Activated naive CD8-positive, alpha-beta T cell treated with anti-CD3 and anti-CD28 coated beads, Interleukin-2, amount 10 ng/mL, durations not matched to agents 7 days and 5 days (primary cell): Measurements from ENCODE around the gene RPS6KA3. TPM values are rescaled to one million over a fixed set of nuclear protein-coding genes. Genes with fewer than 3 reads are reported as not detected.
"Not testable (repeated sequence)": the region's sequence is repeated elsewhere in the genome, so short reads cannot be mapped to it uniquely, and the experiment has no call there.

ENCODE experiments used
- ATAC-seq: fragments of 150-1000 bp; cut with Tn5 transposase; one replicate; pipeline ENCODE4 v1.10.0; 2021; ENCODE audit warnings: low read depth, moderate library complexity
- POLR2A ChIA-PET: fragments of 350-600 bp; sonication (Branson Sonifier 250); formaldehyde crosslinking; loops from one replicate; lab custom pipeline; 2021; ENCODE audit warnings: antibody characterized with exemption; lab: Charles Lee
- DNase-seq: peaks from one replicate; pipeline ENCODE4 v3.0.0; 2021
- H3K27ac Mint-ChIP-seq: one replicate; pipeline ENCODE4 v1.8.0; 2022; ENCODE audit warnings: mild to moderate bottlenecking, mixed read lengths
- H3K27me3 Mint-ChIP-seq: one replicate; pipeline ENCODE4 v1.8.0; 2022; ENCODE audit warnings: mild to moderate bottlenecking, moderate library complexity, mixed read lengths
- H3K36me3 Mint-ChIP-seq: one replicate; pipeline ENCODE4 v1.8.0; 2021; ENCODE audit warnings: mild to moderate bottlenecking, mixed read lengths
- H3K4me1 Mint-ChIP-seq: one replicate; pipeline ENCODE4 v1.8.0; 2021; ENCODE audit warnings: mixed read lengths
- H3K4me3 Mint-ChIP-seq: one replicate; pipeline ENCODE4 v1.8.0; 2022; ENCODE audit warnings: mild to moderate bottlenecking, moderate library complexity, mixed read lengths
- H3K9me3 Mint-ChIP-seq: one replicate; pipeline ENCODE4 v1.8.0; 2021; ENCODE audit warnings: mixed read lengths
- total RNA-seq, 2 experiments: library from RNA; stranded (reverse); gene quantifications; one replicate each; pipeline ENCODE4 v1.2.3, GENCODE V29; 2021

The RPS6KA3 gene
- total RNA-seq, 2 experiments from 2014 or later: 92.3 to 99.7 TPM

DNA sequence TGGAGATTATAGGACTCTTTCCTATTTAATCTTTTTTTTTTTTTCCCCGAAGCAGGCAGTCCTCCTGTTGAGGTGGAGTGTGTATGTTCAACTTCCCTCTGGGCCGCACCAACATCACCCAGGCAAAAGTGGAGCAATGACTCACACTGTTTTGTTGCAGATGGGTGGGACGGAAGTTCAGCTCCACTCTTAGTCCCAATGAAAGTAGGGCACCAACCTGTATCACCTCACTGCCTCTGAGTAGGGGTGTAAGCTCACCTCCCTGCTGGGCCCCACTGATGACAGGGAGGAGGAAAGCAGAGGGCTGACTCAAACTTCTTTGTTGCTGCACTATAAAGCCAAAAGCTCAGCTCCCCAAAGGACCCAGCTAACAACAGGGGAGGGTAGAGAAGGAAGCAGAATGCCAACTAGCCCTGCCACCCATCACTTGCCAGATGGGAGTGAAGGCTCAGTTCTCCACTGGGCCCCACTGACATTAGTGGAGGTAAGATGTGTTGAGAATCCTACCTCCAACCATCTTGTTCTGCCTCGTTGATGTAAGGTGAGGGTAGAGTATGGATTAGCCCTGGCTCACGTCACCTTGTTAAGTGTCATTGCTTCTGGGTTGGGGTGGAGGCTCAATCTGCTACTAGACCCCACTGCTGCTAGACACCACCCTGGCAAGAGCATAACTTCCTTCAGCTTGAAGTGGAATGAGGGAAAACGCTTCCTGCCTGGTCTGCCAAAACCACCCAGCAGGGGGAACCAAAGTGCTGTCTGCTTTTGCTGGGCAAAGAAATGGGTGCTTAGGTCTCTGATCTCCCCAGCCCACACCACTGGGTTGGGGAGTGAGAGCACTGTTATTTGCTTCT, 14.1 kb downstream of the RPS6KA3 start:
- DNase-seq (peak; percentile 73), ATAC-seq (peak; percentile 80)
- no peaks in the 10 kb centered on the region for H3K27me3 Mint-ChIP-seq
- POLR2A ChIA-PET: interaction anchor here (1.2 kb wide), 1 partner anchor 13 kb away, joined by 3 read pairs; no protein-coding TSS in a partner anchor
- no peaks in the 10 kb centered on the region for H3K9me3 Mint-ChIP-seq
- H3K4me3 Mint-ChIP-seq: no peak overlapping the region
- peaks cover 32% of the 10 kb centered on the region for H3K4me1 Mint-ChIP-seq
- peaks cover 15% of the 10 kb centered on the region for H3K36me3 Mint-ChIP-seq
- H3K27ac Mint-ChIP-seq: peak overlapping the region; percentile 64

DNA sequence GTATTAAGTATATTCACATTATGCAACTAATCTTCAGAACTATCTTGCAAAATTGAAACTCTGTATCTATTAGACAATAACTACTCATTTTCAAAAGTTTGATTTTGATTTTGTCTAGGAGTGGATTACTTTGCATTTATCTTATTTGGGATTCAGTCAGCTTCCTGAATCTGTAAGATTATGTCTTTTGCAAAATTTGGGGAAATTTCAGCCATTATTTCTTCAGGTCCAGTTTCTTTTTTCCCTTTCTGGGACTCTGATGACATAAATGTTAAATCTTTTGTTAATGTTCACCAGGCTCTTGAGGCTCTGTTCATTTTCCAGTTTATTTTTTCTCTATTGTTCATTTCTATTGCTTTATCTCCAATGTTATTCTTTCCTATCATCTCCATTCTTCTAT, 15.0 kb downstream of the RPS6KA3 start:
- POLR2A ChIA-PET: no interaction called here
- ATAC-seq: no peak
- DNase-seq: no peak
- Mint-ChIP-seq H3K27ac (no peak overlapping the region), H3K36me3 (peaks cover 13% of the 10 kb centered on the region), H3K4me3 (no peak overlapping the region), H3K9me3 (no peaks in the 10 kb centered on the region), H3K27me3 (no peaks in the 10 kb centered on the region), H3K4me1 (peaks cover 29% of the 10 kb centered on the region)

DNA sequence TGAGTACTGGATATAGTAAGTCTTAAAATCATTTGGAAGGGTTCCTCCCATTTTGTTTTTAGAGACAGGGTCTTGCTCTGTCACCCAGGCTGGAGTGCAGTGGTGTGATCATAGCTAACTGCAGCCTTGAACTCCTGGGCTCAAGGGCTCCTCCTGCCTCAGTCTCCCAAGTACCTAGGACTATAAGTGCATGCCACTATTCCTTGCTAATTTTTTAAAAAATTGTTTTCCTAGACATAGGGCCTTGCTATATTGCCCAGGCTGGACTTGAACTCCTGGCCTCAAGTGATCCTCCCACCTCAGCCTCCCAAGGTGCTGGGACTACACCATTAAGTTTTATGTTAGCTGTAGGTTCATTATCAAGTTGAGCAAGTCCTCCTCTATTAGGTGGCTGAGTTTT, 16.6 kb downstream of the RPS6KA3 start:
- POLR2A ChIA-PET, H3K4me3 Mint-ChIP-seq, H3K27me3 Mint-ChIP-seq, ATAC-seq, DNase-seq, H3K27ac Mint-ChIP-seq, H3K9me3 Mint-ChIP-seq: not testable (repeated sequence)
- H3K36me3 Mint-ChIP-seq: peaks cover 11% of the 10 kb centered on the region
- H3K4me1 Mint-ChIP-seq: peaks cover 27% of the 10 kb centered on the region

DNA sequence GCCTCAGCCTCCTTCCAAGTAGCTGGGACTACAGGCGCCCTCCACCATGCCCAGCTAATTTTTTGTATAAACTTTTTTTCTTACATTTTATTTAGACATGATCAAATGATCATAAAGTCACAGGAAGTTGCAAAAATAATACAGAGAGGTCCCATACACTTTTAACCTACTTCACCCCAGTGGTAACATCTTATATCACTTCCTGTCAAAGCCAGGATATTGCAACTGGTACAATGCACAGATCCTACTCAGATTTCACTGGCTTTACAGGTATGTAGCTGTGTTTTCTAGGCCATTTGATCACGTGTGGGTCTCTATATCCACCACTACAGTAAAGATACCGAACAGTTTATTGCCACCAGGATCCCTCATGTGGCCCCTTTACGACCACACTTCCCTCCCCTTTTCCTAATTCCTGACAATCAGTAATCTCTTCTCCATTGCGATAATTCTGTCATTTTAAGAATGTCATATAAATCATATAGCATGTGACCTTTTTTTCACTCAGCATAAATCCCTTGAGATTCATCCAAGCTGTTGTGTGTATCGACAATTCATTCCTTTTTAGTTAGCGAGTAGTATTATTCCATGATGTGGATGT, 18.0 kb downstream of the RPS6KA3 start:
- H3K9me3 Mint-ChIP-seq: no peaks in the 10 kb centered on the region
- DNase-seq (no peak), ATAC-seq (peak; percentile 59)
- no peak overlapping the region for H3K4me3 Mint-ChIP-seq
- H3K36me3 Mint-ChIP-seq: peaks cover 9% of the 10 kb centered on the region
- H3K4me1 Mint-ChIP-seq: peaks cover 20% of the 10 kb centered on the region
- POLR2A ChIA-PET: no interaction called here
- peak overlapping the region; percentile 7 for H3K27ac Mint-ChIP-seq
- H3K27me3 Mint-ChIP-seq: no peaks in the 10 kb centered on the region

DNA sequence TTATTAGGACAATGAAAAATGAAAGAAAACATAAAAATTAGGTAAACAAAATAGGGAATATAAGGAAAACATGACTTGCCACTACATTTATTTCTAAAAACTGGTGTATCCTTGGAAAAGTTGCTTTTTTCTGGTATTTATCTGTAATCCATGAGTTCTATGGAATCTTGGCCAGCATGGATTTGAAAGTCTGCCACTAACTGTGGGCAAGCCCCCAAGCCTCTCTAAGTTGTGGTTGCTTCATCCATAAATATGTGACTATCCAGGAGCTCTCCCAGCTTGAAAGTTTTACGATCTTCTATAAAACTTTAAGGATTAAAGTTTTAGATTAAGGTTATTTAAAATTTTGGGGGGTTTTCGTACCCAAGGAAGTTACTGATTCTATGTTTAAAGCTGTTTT, 21.8 kb downstream of the RPS6KA3 start:
- H3K4me1 Mint-ChIP-seq: peaks cover 11% of the 10 kb centered on the region

DNA sequence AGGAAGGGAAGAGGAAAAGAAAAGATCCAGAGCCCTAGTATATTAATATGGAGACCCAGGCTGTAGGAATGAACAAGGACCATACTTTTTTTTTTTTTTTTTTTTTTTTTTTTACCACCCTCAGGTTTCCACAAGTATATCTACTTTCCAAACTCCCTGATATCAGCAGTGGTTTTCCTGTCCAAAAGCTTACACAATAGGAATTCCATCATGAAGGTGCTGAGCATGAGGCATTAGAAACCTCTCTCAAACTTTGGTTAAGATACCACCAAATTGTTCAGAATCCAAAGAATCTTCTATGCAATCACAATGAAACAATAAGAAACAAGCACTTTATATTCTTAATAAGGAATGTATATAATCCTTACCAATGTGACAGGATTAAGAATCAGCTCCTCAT, 26.5 kb downstream of the RPS6KA3 start:
- ATAC-seq: no peak

More for the DNA sequence above, 21.8 kb downstream of the RPS6KA3 start:
- Mint-ChIP-seq H3K4me3 (no peak overlapping the region), H3K36me3 (peaks cover 13% of the 10 kb centered on the region), H3K27me3 (no peaks in the 10 kb centered on the region), H3K27ac (no peak overlapping the region), H3K9me3 (no peaks in the 10 kb centered on the region)
- POLR2A ChIA-PET: no interaction called here
- no peak for DNase-seq
- no peak for ATAC-seq

DNA sequence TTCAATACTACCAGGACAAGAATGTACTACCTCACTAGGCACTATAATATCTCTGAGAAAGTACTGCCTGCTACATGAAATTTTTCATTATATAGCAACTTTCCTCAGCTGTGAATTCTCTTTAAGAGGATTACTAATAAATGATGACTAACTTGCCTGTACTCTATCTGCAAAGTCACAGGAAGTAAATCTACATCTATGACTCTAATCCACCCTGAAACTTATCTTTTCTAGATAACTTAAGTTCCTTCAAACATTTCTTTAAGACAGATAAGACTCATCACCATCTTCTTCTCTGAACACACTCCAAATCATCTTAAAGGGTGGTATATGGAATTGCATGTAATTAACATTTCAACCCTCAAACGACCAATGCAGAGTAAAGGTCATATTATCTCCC, 28.8 kb downstream of the RPS6KA3 start:
- peaks cover 7% of the 10 kb centered on the region for H3K4me1 Mint-ChIP-seq
- H3K36me3 Mint-ChIP-seq: peaks cover 38% of the 10 kb centered on the region

More for the DNA sequence above, 26.5 kb downstream of the RPS6KA3 start:
- Mint-ChIP-seq H3K4me3 (no peak overlapping the region), H3K36me3 (peaks cover 27% of the 10 kb centered on the region), H3K27ac (no peak overlapping the region), H3K27me3 (no peaks in the 10 kb centered on the region), H3K4me1 (peaks cover 7% of the 10 kb centered on the region), H3K9me3 (peaks cover 2% of the 10 kb centered on the region)
- DNase-seq: no peak
- POLR2A ChIA-PET: no interaction called here

DNA sequence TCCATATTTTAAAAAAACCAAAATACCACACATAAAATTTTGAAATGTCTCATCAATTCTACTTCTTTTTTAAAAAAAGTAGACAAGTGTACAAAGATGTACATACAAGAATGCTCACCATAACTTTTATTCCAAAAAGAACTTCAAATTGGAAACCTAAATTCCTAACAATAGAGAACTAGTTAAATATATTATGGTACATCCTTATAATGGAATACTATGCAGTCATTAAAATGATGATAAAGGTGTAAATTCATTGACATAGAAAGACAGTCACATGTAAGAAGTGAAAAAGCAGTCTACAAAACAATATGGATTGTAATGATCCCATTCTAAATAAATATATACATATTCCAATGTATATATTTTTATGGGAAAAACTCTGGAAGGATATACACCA, 31.0 kb downstream of the RPS6KA3 start:
- DNase-seq (no peak), ATAC-seq (no peak)
- Mint-ChIP-seq H3K4me1 (peaks cover 7% of the 10 kb centered on the region), H3K4me3 (no peak overlapping the region), H3K27me3 (no peaks in the 10 kb centered on the region), H3K9me3 (peaks cover 2% of the 10 kb centered on the region), H3K27ac (no peak overlapping the region), H3K36me3 (peaks cover 42% of the 10 kb centered on the region)
- POLR2A ChIA-PET: no interaction called here

More for the DNA sequence above, 28.8 kb downstream of the RPS6KA3 start:
- H3K27ac Mint-ChIP-seq: no peak overlapping the region
- DNase-seq (no peak), ATAC-seq (no peak)
- POLR2A ChIA-PET: no interaction called here
- H3K4me3 Mint-ChIP-seq: no peak overlapping the region
- peaks cover 2% of the 10 kb centered on the region for H3K9me3 Mint-ChIP-seq
- H3K27me3 Mint-ChIP-seq: no peaks in the 10 kb centered on the region

DNA sequence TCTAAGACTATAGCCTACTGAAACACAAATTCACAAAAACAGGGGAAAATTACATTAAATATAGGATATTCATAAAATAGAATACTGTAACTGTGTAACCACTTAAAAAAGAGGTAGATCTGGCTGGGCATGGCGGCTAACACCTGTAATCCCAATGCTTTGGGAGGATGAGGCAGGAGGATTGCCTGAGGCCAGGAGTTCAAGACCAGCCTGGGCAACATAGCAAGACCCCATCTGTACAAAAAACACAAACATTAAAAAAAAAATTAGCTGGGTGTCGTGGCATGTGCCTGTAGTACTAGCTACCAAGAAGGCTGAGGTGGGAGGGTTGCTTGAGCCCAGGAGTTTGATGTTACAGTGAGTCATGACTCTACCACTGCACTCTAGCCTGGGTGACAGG, 33.4 kb downstream of the RPS6KA3 start:
- peaks cover 49% of the 10 kb centered on the region for H3K36me3 Mint-ChIP-seq
- DNase-seq (no peak), ATAC-seq (no peak)
- H3K27me3 Mint-ChIP-seq: no peaks in the 10 kb centered on the region
- H3K27ac Mint-ChIP-seq: no peak overlapping the region
- no peak overlapping the region for H3K4me3 Mint-ChIP-seq
- H3K9me3 Mint-ChIP-seq: peaks cover 2% of the 10 kb centered on the region
- POLR2A ChIA-PET: no interaction called here
- peaks cover 10% of the 10 kb centered on the region for H3K4me1 Mint-ChIP-seq

DNA sequence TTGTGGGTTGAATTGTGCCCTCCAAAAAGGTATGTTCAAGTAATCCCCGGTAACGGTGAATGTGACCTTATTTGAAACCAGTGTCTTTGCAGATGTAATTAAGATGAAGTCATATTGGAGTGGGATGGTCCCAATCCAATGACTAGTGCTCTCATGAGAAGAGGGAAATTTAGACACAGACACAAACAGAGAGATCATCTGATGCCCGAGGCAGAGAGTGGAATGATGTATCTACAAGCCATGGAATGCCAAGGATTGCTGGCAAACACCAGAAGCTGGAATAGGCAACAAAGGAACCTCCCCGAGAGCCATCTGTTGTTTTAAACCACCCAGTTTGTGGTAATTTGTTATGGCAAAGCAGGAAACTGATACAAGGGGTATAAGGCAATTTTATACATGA, 35.1 kb downstream of the RPS6KA3 start:
- Mint-ChIP-seq H3K4me1 (peaks cover 7% of the 10 kb centered on the region), H3K4me3 (no peak overlapping the region), H3K9me3 (peaks cover 2% of the 10 kb centered on the region), H3K36me3 (peaks cover 50% of the 10 kb centered on the region), H3K27me3 (no peaks in the 10 kb centered on the region), H3K27ac (no peak overlapping the region)
- DNase-seq: no peak
- no peak for ATAC-seq
- POLR2A ChIA-PET: no interaction called here

DNA sequence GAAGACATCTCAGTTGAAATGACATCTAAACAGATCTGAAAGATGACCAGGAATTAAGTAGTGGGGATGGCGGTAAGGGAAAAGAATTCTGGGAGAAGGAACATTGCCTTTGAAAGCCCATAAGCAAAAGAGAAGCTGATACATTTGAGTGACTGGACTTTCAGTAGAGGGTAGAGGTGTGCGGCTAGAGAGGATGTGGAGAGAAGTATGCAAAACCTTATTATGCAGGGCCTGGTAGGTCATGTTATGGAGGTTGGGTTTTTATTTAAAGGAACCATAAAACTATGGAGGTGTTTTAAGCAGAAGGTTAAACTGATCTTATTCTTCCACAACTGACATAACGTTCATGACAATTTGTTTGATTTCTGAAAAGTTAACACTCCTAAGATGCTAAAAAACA, 36.3 kb downstream of the RPS6KA3 start:
- DNase-seq (no peak), ATAC-seq (no peak)
- no peak overlapping the region for H3K4me3 Mint-ChIP-seq
- no peak overlapping the region for H3K27ac Mint-ChIP-seq
- POLR2A ChIA-PET: no interaction called here
- H3K27me3 Mint-ChIP-seq: no peaks in the 10 kb centered on the region
- H3K36me3 Mint-ChIP-seq: peaks cover 44% of the 10 kb centered on the region
- no peaks in the 10 kb centered on the region for H3K9me3 Mint-ChIP-seq
- peaks cover 7% of the 10 kb centered on the region for H3K4me1 Mint-ChIP-seq

DNA sequence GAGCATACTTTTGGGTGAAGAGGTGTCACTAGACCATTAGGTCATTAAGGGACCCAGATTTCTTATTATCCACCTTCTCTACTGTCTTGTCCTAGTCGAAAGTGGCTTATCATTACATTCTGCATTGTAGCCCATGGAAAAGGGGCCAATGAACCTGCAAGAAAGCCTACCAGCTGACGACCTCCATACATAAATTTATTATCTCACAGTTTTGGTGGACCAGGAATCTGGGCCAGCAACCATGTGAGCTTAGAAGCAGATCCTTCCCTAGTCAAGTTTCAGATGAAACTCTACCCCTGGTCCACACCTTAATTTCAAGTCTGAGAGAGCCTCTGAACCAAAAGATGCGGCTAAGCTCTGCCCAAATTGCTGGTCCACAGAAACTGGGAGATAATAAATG, 37.6 kb downstream of the RPS6KA3 start:
- no peak overlapping the region for H3K4me3 Mint-ChIP-seq
- H3K27ac Mint-ChIP-seq: no peak overlapping the region
- POLR2A ChIA-PET: no interaction called here
- peaks cover 45% of the 10 kb centered on the region for H3K36me3 Mint-ChIP-seq
- no peaks in the 10 kb centered on the region for H3K9me3 Mint-ChIP-seq
- no peak for ATAC-seq
- H3K4me1 Mint-ChIP-seq: peaks cover 7% of the 10 kb centered on the region
- no peaks in the 10 kb centered on the region for H3K27me3 Mint-ChIP-seq
- DNase-seq: no peak

DNA sequence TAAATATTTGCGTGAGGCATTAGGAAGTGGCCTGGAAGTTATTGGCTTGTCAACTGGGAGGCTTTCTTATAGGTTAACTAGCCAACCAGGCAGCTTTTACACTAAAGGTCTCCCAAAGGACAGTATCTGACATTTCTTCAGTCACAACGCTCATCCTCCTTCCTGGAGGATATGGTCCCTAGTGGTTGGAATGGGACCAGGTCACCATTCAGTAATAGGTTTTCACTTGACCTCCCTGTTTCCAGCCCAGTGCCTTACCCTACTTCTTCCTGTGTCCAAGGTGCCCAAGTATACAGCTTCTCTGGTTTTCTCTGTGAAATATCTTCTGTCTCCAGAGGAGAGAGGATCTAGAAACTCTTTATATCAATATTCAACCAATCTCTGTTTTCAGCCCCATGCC, 38.5 kb downstream of the RPS6KA3 start:
- POLR2A ChIA-PET: no interaction called here
- Mint-ChIP-seq H3K36me3 (peaks cover 44% of the 10 kb centered on the region), H3K9me3 (no peaks in the 10 kb centered on the region), H3K4me3 (no peak overlapping the region), H3K27ac (no peak overlapping the region), H3K27me3 (no peaks in the 10 kb centered on the region), H3K4me1 (peaks cover 7% of the 10 kb centered on the region)
- DNase-seq (no peak), ATAC-seq (no peak)

DNA sequence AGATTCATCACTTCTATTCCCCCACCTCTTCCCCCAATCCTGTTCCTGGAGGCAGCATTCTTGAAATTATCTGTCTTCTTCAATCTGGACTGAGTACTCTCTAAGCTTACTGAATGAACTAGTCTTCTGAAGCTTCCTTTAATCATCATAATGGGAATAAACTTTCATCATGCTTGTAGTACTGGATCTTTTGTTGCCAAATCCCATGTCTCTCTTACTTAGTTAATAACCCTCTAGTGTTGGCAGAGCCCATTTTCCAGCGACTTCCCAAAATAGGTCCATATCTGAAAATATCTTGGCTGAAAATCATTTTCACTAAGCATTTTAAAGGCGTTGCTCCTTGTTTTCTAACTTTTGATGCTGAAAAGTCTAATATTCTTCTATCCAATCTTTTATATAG, 39.6 kb downstream of the RPS6KA3 start:
- no peak overlapping the region for H3K4me3 Mint-ChIP-seq
- peaks cover 38% of the 10 kb centered on the region for H3K36me3 Mint-ChIP-seq

More for the DNA sequence above, 39.6 kb downstream of the RPS6KA3 start:
- no peak for DNase-seq
- POLR2A ChIA-PET: no interaction called here
- ATAC-seq: no peak
- Mint-ChIP-seq H3K27ac (no peak overlapping the region), H3K4me1 (peaks cover 8% of the 10 kb centered on the region), H3K9me3 (no peaks in the 10 kb centered on the region), H3K27me3 (no peaks in the 10 kb centered on the region)
